NCI-H1048 (cell line): ENCODE results near the gene ZNF561.

Source experiments
- DNase-seq: peaks from one replicate; lab custom pipeline; 2025; lab: John Stamatoyannopoulos, UW

ZNF561 gene

GRCh38 chr19:9580728-9581127 is 40.3 kb downstream of the ZNF561 start:
- DNase-seq, result no peak

DNA sequence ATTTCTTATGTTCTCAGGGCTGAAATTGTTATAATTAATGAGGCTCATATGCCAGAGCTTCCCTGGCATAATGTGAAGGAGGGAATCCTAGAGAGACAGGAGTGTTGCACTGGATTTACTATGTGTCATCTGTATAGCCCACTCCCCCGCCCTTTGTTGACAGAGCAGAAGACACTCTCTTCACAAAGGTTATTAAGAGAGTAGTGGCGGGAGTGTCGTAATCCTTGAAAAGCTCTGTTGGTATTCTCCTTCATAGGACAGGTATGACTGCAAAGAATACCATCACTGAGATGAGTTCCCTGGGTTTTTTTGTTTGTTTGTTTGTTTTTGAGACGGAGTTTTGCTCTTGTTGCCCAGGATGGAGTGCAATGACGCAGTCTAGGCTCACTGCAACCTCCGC is 50.8 kb downstream of the ZNF561 start:
- no peak for DNase-seq

DNA sequence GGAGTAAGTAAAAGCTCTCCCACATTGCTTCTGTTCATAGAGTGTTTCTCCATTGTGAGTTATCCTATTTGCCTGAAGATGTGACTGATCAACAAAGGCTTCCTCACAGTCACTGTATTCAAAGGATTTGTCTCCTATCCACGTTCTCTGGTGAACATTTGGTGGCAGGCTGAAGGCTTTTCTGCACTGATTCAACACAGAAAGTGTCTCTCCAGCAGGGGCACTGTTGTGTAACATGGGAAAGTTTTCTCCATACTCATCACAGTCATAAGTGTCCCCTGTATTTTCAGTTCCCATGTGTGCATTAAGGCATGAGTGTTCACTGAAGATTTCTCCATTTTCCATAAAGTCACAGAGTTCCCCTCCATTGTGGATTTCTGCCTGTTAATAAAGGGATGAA is 54.3 kb downstream of the ZNF561 start:
- no peak for DNase-seq

DNA sequence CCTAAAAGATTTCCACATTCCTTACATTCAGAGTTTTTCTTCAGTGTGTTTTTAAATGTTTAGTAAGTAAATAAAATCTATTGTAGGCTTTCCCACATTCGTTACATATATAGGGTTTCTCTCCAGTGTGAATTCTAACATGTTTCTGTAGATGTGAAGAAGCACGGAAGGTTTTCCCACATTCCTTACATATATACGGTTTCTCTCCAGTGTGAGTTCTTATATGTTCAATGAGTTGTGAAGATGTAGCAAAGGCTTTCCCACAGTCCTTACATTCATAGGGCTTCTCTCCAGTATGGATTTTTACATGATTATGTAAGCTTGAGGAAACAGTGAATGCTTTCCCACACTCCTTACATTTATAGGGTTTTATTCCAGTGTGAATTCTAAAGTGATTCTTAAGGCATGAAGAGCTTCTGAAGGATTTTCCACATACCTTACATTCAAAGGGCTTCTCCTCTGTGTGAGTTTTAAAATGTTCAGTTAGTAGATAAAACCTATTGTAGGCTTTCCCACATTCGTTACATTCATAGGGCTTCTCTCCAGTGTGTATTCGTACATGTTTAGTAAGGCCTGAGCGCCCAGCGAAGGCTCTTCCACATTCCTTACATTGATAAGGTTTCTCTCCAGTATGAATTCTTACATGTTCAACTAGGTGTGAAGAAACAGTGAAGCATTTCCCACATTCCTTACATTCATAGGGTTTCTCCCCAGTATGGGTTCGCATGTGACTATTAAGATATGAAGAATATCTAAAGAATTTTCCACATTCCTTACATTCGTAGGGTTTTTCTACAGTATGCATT is 54.9 kb downstream of the ZNF561 start:
- DNase-seq, result no peak
